AG04449 (cell line): ENCODE data around the gene MYO7B.

Experiments used
- CTCF ChIA-PET: fragments of 350-600 bp; formaldehyde crosslinking; extraction: SDS; loops from one replicate; lab custom pipeline; 2021; ENCODE audit warnings: antibody characterized with exemption; lab: Yijun Ruan, JAX
- POLR2A ChIA-PET: fragments of 400-600, 350-600 bp; formaldehyde crosslinking; extraction: SDS; loops from one replicate; lab custom pipeline; 2020; ENCODE audit warnings: antibody characterized with exemption, inconsistent platforms; lab: Yijun Ruan, JAX
- DNase-seq: peaks from one replicate; pipeline ENCODE4 v3.0.0-alpha.2; 2010; ENCODE audit warnings: low read depth, low spot score
- H3K4me3 ChIP-seq: 2 replicates; pipeline ENCODE4 v1.5.1; 2011; ENCODE audit warnings: low read depth, mild to moderate bottlenecking, control low read depth, low read length
- TF ChIP-seq, protein P1 (sequence below): IDR thresholded peaks from one replicate; pipeline ENCODE4 v1.5.1; 2011; ENCODE audit warnings: mild to moderate bottlenecking, moderate library complexity, low read length, control low read depth, inconsistent platforms; ENCODE audit not compliant: insufficient read depth; ENCODE audit errors: missing control alignments

Gene MYO7B

DNA sequence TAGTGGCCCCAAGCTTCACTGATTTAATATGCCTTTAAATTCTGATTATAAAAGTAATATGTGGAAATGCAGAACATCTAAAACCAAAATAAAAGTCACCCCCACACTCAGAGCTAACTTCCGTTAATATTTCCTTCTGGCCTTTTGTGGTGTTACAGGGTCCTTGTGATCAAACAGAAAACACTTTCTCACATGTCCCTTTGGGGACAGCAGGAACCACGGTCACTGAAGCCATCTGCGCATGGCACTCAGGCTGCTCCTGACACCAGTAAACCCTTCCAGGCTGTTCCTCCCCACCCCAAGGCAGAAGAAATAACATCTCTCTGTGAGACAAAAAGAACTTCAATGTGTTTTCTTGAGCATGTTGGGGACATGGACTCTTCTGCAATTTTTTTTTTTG, 85.4 kb downstream of the MYO7B start:
- no peak overlapping the region for H3K4me3 ChIP-seq
- TF ChIP-seq, protein P1, sequence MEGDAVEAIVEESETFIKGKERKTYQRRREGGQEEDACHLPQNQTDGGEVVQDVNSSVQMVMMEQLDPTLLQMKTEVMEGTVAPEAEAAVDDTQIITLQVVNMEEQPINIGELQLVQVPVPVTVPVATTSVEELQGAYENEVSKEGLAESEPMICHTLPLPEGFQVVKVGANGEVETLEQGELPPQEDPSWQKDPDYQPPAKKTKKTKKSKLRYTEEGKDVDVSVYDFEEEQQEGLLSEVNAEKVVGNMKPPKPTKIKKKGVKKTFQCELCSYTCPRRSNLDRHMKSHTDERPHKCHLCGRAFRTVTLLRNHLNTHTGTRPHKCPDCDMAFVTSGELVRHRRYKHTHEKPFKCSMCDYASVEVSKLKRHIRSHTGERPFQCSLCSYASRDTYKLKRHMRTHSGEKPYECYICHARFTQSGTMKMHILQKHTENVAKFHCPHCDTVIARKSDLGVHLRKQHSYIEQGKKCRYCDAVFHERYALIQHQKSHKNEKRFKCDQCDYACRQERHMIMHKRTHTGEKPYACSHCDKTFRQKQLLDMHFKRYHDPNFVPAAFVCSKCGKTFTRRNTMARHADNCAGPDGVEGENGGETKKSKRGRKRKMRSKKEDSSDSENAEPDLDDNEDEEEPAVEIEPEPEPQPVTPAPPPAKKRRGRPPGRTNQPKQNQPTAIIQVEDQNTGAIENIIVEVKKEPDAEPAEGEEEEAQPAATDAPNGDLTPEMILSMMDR = no peak
- CTCF ChIA-PET = interaction anchor here (0.9 kb wide), 1 partner anchor 29 kb away, joined by 3 read pairs; no protein-coding TSS in a partner anchor

GRCh38 chr2:127621981-127622431, 86.5 kb downstream of the MYO7B start:
- DNase-seq = no peak
- ChIA-PET POLR2A (no interaction called here), CTCF (no interaction called here)
- TF ChIP-seq, protein P1 = no peak
- H3K4me3 ChIP-seq = no peak overlapping the region

More for the DNA sequence above, 85.4 kb downstream of the MYO7B start:
- no peak for DNase-seq
- POLR2A ChIA-PET = no interaction called here

- CTCF ChIA-PET = no interaction called here
Measured at GRCh38 chr2:127622561-127623387, 87.3 kb downstream of the MYO7B start.

GRCh38 chr2:127623388-127624319, 88.2 kb downstream of the MYO7B start:
- TF ChIP-seq, protein P1 = no peak
- POLR2A ChIA-PET = interaction anchor here (0.8 kb wide), 1 partner anchor 115 kb away, joined by 3 read pairs; no protein-coding TSS in a partner anchor
- no peak for DNase-seq
- CTCF ChIA-PET = no interaction called here
- no peak overlapping the region for H3K4me3 ChIP-seq

More at GRCh38 chr2:127622561-127623387, 87.3 kb downstream of the MYO7B start:
- no peak overlapping the region for H3K4me3 ChIP-seq
- DNase-seq = no peak
- POLR2A ChIA-PET = interaction anchor here (0.8 kb wide), 1 partner anchor 114 kb away, joined by 3 read pairs; no protein-coding TSS in a partner anchor
- TF ChIP-seq, protein P1 = no peak

- no peak overlapping the region for H3K4me3 ChIP-seq
- TF ChIP-seq, protein P1 = no peak
- ChIA-PET POLR2A (no interaction called here), CTCF (no interaction called here)
- DNase-seq = no peak
Measured at GRCh38 chr2:127624320-127624755, 88.9 kb downstream of the MYO7B start.
